ENCODE data around the gene MAGI3.

- TF ChIP-seq, protein P1, sequence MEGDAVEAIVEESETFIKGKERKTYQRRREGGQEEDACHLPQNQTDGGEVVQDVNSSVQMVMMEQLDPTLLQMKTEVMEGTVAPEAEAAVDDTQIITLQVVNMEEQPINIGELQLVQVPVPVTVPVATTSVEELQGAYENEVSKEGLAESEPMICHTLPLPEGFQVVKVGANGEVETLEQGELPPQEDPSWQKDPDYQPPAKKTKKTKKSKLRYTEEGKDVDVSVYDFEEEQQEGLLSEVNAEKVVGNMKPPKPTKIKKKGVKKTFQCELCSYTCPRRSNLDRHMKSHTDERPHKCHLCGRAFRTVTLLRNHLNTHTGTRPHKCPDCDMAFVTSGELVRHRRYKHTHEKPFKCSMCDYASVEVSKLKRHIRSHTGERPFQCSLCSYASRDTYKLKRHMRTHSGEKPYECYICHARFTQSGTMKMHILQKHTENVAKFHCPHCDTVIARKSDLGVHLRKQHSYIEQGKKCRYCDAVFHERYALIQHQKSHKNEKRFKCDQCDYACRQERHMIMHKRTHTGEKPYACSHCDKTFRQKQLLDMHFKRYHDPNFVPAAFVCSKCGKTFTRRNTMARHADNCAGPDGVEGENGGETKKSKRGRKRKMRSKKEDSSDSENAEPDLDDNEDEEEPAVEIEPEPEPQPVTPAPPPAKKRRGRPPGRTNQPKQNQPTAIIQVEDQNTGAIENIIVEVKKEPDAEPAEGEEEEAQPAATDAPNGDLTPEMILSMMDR (IDR thresholded peaks at IDR 0.05) = no peak
- no peak for TF ChIP-seq POLR2A (IDR thresholded peaks at IDR 0.05)
- TF ChIP-seq EP300 (IDR thresholded peaks at IDR 0.05; ENCODE audit: low read depth) = no peak
- no peak for TF ChIP-seq POLR2AphosphoS5 (IDR thresholded peaks at IDR 0.05)
Measured at GRCh38 chr1:113536182-113536780, 146.0 kb downstream of the MAGI3 start.
